Measurements from ENCODE around the gene SLC12A1.
"Not testable (repeated sequence)": the region's sequence is repeated elsewhere in the genome, so short reads cannot be mapped to it uniquely, and the experiment has no call there.

SLC12A1 gene

GRCh38 chr15:48315041-48315440 lies 108.9 kb downstream of the SLC12A1 start:
- no peak for DNase-seq

GRCh38 chr15:48317221-48317620 lies 111.1 kb downstream of the SLC12A1 start:
- DNase-seq: no peak

GRCh38 chr15:48318131-48318530 lies 112.0 kb downstream of the SLC12A1 start:
- DNase-seq: no peak

- no peak for DNase-seq
These were observed 117.2 kb downstream of the SLC12A1 start for GRCh38 chr15:48323294-48323693.

- no peak for DNase-seq
These were observed 118.8 kb downstream of the SLC12A1 start for GRCh38 chr15:48324949-48325348.

- DNase-seq: no peak
These were observed 119.3 kb downstream of the SLC12A1 start for GRCh38 chr15:48325400-48325799.

GRCh38 chr15:48326180-48326579 lies 120.1 kb downstream of the SLC12A1 start:
- not testable (repeated sequence) for DNase-seq

- DNase-seq: peak; percentile 36
These were observed 124.1 kb downstream of the SLC12A1 start for GRCh38 chr15:48330105-48330785.

GRCh38 chr15:48330855-48331795 lies 125.0 kb downstream of the SLC12A1 start, which contains the start of gene DUT:
DUT (plus strand) TSS chr15:48331429; CDS start chr15:48331516, 87 bp downstream.
- DNase-seq: peak; percentile 84

GRCh38 chr15:48331796-48332641 lies 125.9 kb downstream of the SLC12A1 start:
- peak; percentile 81 for DNase-seq

GRCh38 chr15:48332642-48333034 lies 126.5 kb downstream of the SLC12A1 start:
- DNase-seq: no peak

- DNase-seq: no peak
These were observed 127.4 kb downstream of the SLC12A1 start for GRCh38 chr15:48333540-48333939.

GRCh38 chr15:48334260-48334659 lies 128.2 kb downstream of the SLC12A1 start:
- DNase-seq: no peak

- DNase-seq: peak; percentile 32
These were observed 130.8 kb downstream of the SLC12A1 start for GRCh38 chr15:48336940-48337339.

GRCh38 chr15:48337607-48338006 lies 131.5 kb downstream of the SLC12A1 start:
- no peak for DNase-seq

GRCh38 chr15:48340111-48340510 lies 134.0 kb downstream of the SLC12A1 start:
- DNase-seq: no peak

GRCh38 chr15:48343865-48344264 lies 137.8 kb downstream of the SLC12A1 start:
- no peak for DNase-seq

GRCh38 chr15:48345516-48345915 lies 139.4 kb downstream of the SLC12A1 start:
- no peak for DNase-seq

GRCh38 chr15:48352474-48353072 lies 146.5 kb downstream of the SLC12A1 start:
- peak; percentile 70 for DNase-seq

All from fibroblast of skin of right biceps (primary cell).